Measurements from ENCODE around the gene PLCG2. TPM values are rescaled to one million over a fixed set of nuclear protein-coding genes. Genes with fewer than 3 reads are reported as not detected.

The PLCG2 gene
- 10 to 100 TPM; 11.6 to 30.9 TPM for total RNA-seq

DNA sequence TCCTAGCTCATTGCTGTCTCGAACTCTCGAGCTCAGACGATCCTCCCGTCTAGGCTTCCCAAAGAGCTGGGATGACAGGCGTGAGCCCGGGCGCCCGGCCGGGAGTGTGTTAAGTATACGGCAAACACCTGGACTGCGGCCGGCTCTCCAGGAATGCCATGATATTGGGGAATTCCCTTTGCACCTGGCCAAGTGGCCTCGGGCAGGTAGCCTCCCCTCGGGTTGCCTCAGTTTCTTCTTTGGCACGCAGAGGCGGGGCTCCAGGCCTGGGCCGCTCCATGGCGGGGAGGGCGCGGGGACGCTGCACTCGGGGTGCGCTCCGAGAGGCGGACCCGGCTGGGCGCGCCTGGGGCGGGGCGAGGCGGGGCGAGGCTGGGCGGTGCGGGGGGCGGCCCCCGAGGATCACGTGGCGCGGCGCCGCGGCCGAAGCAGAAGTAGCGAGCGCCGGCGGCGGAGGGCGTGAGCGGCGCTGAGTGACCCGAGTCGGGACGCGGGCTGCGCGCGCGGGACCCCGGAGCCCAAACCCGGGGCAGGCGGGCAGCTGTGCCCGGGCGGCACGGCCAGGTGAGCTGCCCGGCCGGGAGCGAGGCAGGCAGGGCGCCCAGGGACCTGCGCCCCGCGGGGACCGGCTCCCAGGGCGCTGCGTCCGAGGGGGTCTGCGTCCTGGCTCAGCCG is at the start of gene PLCG2:
Gene PLCG2 (plus strand): TSS at position 431 of the 675 bp plus-strand sequence. CDS start 6,699 bp downstream, outside the sequence.
- no peak for ATAC-seq (ENCODE audit: insufficient number of reproducible peaks, low FRiP score, low read depth)
- Histone ChIP-seq H3K27me3 (replicated peaks; ENCODE audit: insufficient read depth) (no peaks in the 10 kb centered on the region), H3K4me3 (peak within 1 kb of the TSS; percentile 72), H3K9me3 (no peaks in the 10 kb centered on the region), H3K27ac (no peak within 1 kb of the TSS), H3K36me3 (no peaks in the 10 kb centered on the region), H3K4me1 (ENCODE audit: control insufficient read depth in 1 of 2, low read depth in 2 of 2) (peaks cover 0 to 2% of the 10 kb centered on the region in 2 donors)
- TF ChIP-seq, protein P1, sequence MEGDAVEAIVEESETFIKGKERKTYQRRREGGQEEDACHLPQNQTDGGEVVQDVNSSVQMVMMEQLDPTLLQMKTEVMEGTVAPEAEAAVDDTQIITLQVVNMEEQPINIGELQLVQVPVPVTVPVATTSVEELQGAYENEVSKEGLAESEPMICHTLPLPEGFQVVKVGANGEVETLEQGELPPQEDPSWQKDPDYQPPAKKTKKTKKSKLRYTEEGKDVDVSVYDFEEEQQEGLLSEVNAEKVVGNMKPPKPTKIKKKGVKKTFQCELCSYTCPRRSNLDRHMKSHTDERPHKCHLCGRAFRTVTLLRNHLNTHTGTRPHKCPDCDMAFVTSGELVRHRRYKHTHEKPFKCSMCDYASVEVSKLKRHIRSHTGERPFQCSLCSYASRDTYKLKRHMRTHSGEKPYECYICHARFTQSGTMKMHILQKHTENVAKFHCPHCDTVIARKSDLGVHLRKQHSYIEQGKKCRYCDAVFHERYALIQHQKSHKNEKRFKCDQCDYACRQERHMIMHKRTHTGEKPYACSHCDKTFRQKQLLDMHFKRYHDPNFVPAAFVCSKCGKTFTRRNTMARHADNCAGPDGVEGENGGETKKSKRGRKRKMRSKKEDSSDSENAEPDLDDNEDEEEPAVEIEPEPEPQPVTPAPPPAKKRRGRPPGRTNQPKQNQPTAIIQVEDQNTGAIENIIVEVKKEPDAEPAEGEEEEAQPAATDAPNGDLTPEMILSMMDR (IDR thresholded peaks at IDR 0.05) = no peak
- DNase-seq (ENCODE audit: low spot score) = no peak

DNA sequence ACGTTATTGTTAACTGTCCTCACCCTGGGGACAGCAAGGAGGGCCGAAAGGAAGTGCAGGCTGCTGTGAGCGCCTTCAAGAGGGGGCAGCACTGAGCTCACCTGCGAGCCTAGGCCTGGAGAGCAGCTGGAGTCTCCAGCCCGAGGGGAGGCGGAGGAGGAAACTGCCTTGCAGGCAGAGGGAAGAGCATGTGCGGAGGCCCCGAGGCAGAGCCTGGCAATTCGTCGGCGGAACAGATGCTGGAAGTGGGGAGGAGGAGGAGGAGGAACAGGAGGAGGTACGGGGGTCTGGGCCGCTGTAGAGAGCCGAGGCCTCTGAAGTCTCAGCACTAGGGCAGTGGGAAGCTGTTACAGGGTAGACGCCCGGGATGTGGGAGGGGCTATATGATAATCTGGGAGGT is 49.6 kb upstream of the PLCG2 start:
- H3K4me1 ChIP-seq (ENCODE audit: control insufficient read depth in 1 of 2, low read depth in 2 of 2) = peaks cover 0 to 9% of the 10 kb centered on the region in 2 donors
- H3K9me3 ChIP-seq = no peaks in the 10 kb centered on the region
- no peaks in the 10 kb centered on the region for H3K36me3 ChIP-seq
- DNase-seq (ENCODE audit: low spot score) (no peak), ATAC-seq (ENCODE audit: insufficient number of reproducible peaks, low FRiP score, low read depth) (no peak)
- H3K27me3 ChIP-seq (replicated peaks; ENCODE audit: insufficient read depth) = no peaks in the 10 kb centered on the region
- no peak overlapping the region for H3K4me3 ChIP-seq
- H3K27ac ChIP-seq = no peak overlapping the region
- TF ChIP-seq, protein P1 (IDR thresholded peaks at IDR 0.05) = no peak

DNA sequence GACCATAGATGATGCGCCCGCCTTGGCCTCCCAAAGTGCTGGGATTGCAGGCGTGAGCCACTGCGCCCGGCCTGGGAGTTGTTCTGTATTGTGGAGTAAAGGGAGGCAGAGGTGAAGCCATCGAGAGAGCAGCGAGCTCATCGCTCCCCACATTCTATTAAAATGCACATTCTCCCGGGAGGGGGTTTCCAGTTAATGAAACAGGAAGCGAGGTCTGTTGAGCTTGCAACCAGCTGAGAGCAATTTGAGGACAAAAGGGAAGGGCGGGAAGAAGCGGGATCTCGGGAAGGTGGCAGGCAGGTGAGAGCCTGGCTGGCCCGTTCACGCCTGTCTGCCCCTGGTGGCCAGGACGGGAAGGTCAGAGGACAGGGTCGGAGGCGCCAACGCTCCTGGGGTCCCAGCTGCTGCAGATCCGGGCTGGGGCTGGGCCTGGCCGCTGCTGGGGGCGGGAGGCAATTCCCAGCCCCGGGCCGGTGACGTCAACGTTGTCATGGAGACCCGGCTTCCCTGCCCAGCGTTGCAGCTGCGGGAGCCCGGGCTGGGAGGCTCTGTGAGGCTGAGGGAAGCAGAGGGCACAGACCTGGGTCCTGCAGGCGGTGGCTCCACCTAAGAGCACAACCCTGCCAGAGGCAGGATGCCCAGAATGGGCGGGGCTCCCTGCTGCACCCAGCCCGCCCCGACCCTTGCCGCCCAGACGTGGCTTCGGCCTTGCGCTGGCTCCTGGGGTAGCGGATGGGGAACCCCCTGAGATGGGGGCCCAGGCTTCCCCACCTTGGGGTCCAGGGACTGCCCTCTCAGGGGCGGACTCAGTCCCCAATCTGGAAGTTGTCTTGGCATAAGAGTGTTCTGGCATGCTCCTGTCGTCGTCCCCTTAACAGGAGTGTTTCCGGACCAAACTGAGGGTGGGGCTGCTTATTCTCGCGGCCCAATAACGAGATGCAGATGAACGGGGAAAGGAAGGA is 48.7 kb upstream of the PLCG2 start:
- peak overlapping the region; percentile 61 for H3K4me3 ChIP-seq
- H3K27me3 ChIP-seq (replicated peaks; ENCODE audit: insufficient read depth) = no peaks in the 10 kb centered on the region
- DNase-seq (ENCODE audit: low spot score) (peak; percentile 21), ATAC-seq (ENCODE audit: insufficient number of reproducible peaks, low FRiP score, low read depth) (no peak)
- peaks cover 0 to 9% of the 10 kb centered on the region in 2 donors for H3K4me1 ChIP-seq (ENCODE audit: control insufficient read depth in 1 of 2, low read depth in 2 of 2)
- no peaks in the 10 kb centered on the region for H3K36me3 ChIP-seq
- H3K27ac ChIP-seq = no peak overlapping the region
- TF ChIP-seq, protein P1 (IDR thresholded peaks at IDR 0.05) = peak; percentile 45
- H3K9me3 ChIP-seq = no peaks in the 10 kb centered on the region

DNA sequence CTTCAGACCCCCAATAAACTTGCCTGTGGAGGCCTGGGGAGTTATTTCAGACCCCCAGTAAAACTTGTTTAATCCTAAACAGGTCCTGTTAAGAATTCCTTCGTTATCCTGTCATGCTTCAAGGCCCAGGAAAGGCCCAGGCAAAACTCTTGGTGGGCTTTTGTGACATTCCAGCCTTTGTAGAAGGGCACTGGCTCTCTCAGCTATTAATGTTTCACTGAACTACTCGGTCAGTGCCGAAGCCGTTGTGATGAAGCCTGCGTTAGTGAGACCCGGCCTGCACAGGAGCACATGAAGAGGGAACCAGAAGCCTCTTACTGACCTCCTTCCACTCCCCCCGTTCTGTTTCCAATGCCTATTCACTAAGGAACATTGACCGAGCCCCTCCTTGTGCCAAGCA is 47.4 kb upstream of the PLCG2 start:
- Histone ChIP-seq H3K27me3 (replicated peaks; ENCODE audit: insufficient read depth) (no peaks in the 10 kb centered on the region), H3K27ac (no peak overlapping the region), H3K36me3 (no peaks in the 10 kb centered on the region), H3K9me3 (no peaks in the 10 kb centered on the region), H3K4me3 (no peak overlapping the region), H3K4me1 (ENCODE audit: control insufficient read depth in 1 of 2, low read depth in 2 of 2) (peaks cover 0 to 9% of the 10 kb centered on the region in 2 donors)
- no peak for ATAC-seq (ENCODE audit: insufficient number of reproducible peaks, low FRiP score, low read depth)
- DNase-seq (ENCODE audit: low spot score) = no peak
- TF ChIP-seq, protein P1 (IDR thresholded peaks at IDR 0.05) = no peak

DNA sequence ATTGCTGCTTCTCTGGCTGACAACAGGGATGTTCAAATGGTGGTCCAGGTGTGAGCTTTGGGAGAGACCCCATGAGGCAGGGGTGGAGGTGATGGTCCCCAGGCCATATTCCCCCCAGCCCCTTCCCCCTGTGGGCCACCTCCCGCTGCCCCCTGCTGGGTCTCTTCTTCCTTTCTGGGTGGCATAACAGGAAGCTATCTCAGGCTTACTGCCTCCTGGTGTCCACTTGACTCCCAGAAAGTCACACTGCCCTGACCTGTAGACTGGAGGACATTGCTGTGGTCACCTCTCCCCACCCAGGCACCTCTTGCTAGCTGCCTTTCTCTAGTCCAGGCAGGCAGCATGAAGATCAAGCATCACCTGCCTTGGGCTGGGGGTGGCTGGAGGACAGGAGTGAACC is 46.4 kb upstream of the PLCG2 start:
- Histone ChIP-seq H3K27ac (no peak overlapping the region), H3K9me3 (no peaks in the 10 kb centered on the region), H3K4me3 (no peak overlapping the region), H3K36me3 (no peaks in the 10 kb centered on the region), H3K4me1 (ENCODE audit: control insufficient read depth in 1 of 2, low read depth in 2 of 2) (peaks cover 0 to 11% of the 10 kb centered on the region in 2 donors), H3K27me3 (replicated peaks; ENCODE audit: insufficient read depth) (no peaks in the 10 kb centered on the region)
- ATAC-seq (ENCODE audit: insufficient number of reproducible peaks, low FRiP score, low read depth) = no peak
- DNase-seq (ENCODE audit: low spot score) = no peak
- TF ChIP-seq, protein P1 (IDR thresholded peaks at IDR 0.05) = no peak
